UCSD-AML1 (cell line): ENCODE results near the gene APLN.

Source experiments
- DNase-seq: peaks from one replicate; lab custom pipeline; 2025; ENCODE audit not compliant: unreplicated experiment; lab: John Stamatoyannopoulos, UW

Gene APLN

GRCh38 chrX:129599996-129600395 is 54.8 kb downstream of the APLN start:
- DNase-seq = no peak

- DNase-seq = no peak
Observed at GRCh38 chrX:129599499-129599898, 55.3 kb downstream of the APLN start.

GRCh38 chrX:129597905-129598304 is 56.9 kb downstream of the APLN start:
- DNase-seq = no peak

GRCh38 chrX:129596077-129596476 is 58.7 kb downstream of the APLN start:
- no peak for DNase-seq
